Prostate gland (tissue), 2 donors: ENCODE results near the gene BCR.

Experiments used
- CTCF ChIP-seq, 4 experiments: fragments of 200-600 bp in 2 of 4; fragments of 450-650 bp in 2 of 4; sonication (generic) in 2 of 4; IDR thresholded peaks; 1 replicate in 3 of 4; 2 replicates in 1 of 4; pipeline ENCODE4 v1.5.1; 2016 to 2019; ENCODE audit warnings: antibody characterized with exemption in 4 of 4, mild to moderate bottlenecking in 2 of 4, moderate library complexity in 2 of 4
- POLR2A ChIP-seq: fragments of 450-650 bp; IDR thresholded peaks from one replicate; pipeline ENCODE4 v1.6.1; 2016; ENCODE audit warnings: antibody characterized with exemption, mild to moderate bottlenecking
- POLR2AphosphoS5 ChIP-seq: sonication (generic); formaldehyde crosslinking; IDR thresholded peaks from one replicate; pipeline ENCODE4 v1.6.1; 2017; ENCODE audit warnings: antibody characterized with exemption

- TF ChIP-seq POLR2A = no peak
- no peak for TF ChIP-seq CTCF (IDR thresholded peaks at IDR 0.05)
- TF ChIP-seq POLR2AphosphoS5 = no peak
Observed at GRCh38 chr22:23225337-23225723, 45.0 kb downstream of the BCR start.
